ENCODE measurements around the gene C9orf43. TPM values are rescaled to one million over a fixed set of nuclear protein-coding genes. Genes with fewer than 3 reads are reported as not detected.
"Not testable (repeated sequence)": the region's sequence is repeated elsewhere in the genome, so short reads cannot be mapped to it uniquely, and the experiment has no call there.

The C9orf43 gene
- total RNA-seq, 1 experiment from 2014 or later, result 0.37 TPM

- DNase-seq (ENCODE audit: low read depth), result no peak
Observed at GRCh38 chr9:113409883-113410206, 702 bp upstream of the C9orf43 start.

GRCh38 chr9:113416149-113416721 is 5.7 kb downstream of the C9orf43 start:
- no peak for DNase-seq (ENCODE audit: low read depth)

- no peak for DNase-seq (ENCODE audit: low read depth)
Observed at GRCh38 chr9:113417370-113417769, 6.8 kb downstream of the C9orf43 start.

- no peak for DNase-seq (ENCODE audit: low read depth)
Observed at GRCh38 chr9:113421726-113422125, 11.2 kb downstream of the C9orf43 start.

- DNase-seq (ENCODE audit: low read depth), result no peak
Observed at GRCh38 chr9:113425072-113425471, 14.5 kb downstream of the C9orf43 start.

- DNase-seq (ENCODE audit: low read depth), result no peak
Observed at GRCh38 chr9:113426701-113427100, 16.2 kb downstream of the C9orf43 start.

GRCh38 chr9:113427629-113428028 is 17.1 kb downstream of the C9orf43 start:
- no peak for DNase-seq (ENCODE audit: low read depth)

GRCh38 chr9:113428062-113428615 is 17.6 kb downstream of the C9orf43 start:
- no peak for DNase-seq (ENCODE audit: low read depth)

GRCh38 chr9:113431191-113431590 is 20.6 kb downstream of the C9orf43 start:
- DNase-seq (ENCODE audit: low read depth), result no peak

GRCh38 chr9:113436728-113437515 is 26.4 kb downstream of the C9orf43 start:
- DNase-seq (ENCODE audit: low read depth), result no peak

- not testable (repeated sequence) for DNase-seq (ENCODE audit: low read depth)
Observed at GRCh38 chr9:113437716-113438115, 27.2 kb downstream of the C9orf43 start.

GRCh38 chr9:113444736-113445135 is 34.2 kb downstream of the C9orf43 start:
- no peak for DNase-seq (ENCODE audit: low read depth)

GRCh38 chr9:113446323-113446740 is 35.8 kb downstream of the C9orf43 start:
- DNase-seq (ENCODE audit: low read depth), result peak; percentile 59

GRCh38 chr9:113449376-113449775 is 38.8 kb downstream of the C9orf43 start:
- DNase-seq (ENCODE audit: low read depth), result no peak

- DNase-seq (ENCODE audit: low read depth), result no peak
Observed at GRCh38 chr9:113452113-113452605, 41.6 kb downstream of the C9orf43 start.

GRCh38 chr9:113454914-113455761 is 44.6 kb downstream of the C9orf43 start:
- DNase-seq (ENCODE audit: low read depth), result peak; percentile 74

GRCh38 chr9:113456235-113456634 is 45.7 kb downstream of the C9orf43 start:
- DNase-seq (ENCODE audit: low read depth), result no peak

- DNase-seq (ENCODE audit: low read depth), result no peak
Observed at GRCh38 chr9:113461285-113461684, 50.7 kb downstream of the C9orf43 start.

- no peak for DNase-seq (ENCODE audit: low read depth)
Observed at GRCh38 chr9:113461943-113462342, 51.4 kb downstream of the C9orf43 start.

- no peak for DNase-seq (ENCODE audit: low read depth)
Observed at GRCh38 chr9:113462781-113463286, 52.3 kb downstream of the C9orf43 start.
